DMS53 (cell line): ENCODE data around the gene TADA2B.
"Not testable (repeated sequence)": the region's sequence is repeated elsewhere in the genome, so short reads cannot be mapped to it uniquely, and the experiment has no call there.

Experiments used
- DNase-seq: peaks from one replicate; lab custom pipeline; 2025; lab: John Stamatoyannopoulos, UW

The TADA2B gene

DNA sequence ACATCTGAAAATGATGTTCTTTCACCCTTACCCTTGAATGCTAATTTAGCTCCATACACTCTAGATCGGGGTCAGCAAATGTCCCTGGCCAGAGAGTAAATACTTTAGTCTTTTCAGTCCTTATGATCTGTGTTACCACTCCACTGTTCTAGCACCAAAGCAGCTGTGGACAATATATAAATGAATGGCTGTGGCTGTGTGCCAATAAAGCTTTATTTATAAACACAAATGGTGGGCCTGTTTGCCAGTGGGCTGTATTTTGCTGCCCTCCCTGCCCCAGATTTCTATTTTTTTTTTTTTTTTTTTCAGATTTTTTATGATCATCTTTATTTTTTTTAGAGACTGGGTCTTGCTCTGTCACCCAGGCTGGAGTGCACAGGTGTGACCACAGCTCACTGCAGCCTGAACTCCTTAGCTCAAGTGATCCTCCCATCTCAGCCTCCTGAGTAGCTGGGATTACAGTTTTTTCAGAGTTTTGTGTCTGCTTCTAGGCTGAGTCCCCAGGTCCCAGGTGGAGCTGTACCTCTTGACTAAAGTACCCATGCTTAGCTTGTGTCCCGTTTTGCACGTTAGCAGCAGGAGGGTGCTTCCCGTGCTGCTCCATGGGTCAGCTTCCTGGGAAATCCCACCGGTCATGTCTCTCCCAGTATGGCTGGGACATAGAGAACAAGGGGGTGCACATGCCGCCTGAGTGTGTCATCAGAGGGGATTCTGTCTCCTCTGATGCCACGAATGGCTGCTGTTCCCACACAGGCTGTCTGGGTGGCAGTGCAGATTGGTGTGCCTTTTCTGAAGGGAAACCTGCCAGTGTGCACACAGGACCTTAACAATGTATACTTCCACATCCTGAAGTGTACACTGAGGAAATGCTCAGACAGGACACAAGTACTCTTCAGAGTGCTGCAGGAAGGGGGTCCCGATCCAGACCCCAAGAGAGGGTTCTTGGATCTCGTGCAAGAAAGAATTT lies 40.7 kb downstream of the TADA2B start:
- DNase-seq, result no peak

- DNase-seq, result not testable (repeated sequence)
Measured at GRCh38 chr4:7084564-7084961, 41.4 kb downstream of the TADA2B start.

DNA sequence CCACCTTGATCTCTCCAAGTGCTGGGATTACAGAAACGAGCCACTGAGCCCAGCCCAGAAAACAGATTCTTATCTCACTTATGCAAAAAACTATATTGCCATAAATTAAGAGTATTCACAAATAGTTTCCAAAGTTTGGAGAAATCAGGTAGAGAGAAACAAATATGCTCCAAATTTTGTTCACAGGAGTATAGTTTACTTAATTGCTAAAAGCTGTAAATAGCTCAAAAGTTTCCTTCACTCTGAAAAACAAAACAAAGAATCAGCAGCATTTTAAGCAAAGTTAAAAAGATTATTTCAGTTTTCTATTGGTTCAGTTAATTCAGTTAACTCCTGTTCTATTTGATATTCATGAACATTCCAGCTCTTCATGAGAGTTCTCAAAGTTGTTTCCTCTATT lies 43.2 kb downstream of the TADA2B start:
- DNase-seq, result no peak

- DNase-seq, result no peak
Measured at GRCh38 chr4:7087036-7087435, 43.9 kb downstream of the TADA2B start.

DNA sequence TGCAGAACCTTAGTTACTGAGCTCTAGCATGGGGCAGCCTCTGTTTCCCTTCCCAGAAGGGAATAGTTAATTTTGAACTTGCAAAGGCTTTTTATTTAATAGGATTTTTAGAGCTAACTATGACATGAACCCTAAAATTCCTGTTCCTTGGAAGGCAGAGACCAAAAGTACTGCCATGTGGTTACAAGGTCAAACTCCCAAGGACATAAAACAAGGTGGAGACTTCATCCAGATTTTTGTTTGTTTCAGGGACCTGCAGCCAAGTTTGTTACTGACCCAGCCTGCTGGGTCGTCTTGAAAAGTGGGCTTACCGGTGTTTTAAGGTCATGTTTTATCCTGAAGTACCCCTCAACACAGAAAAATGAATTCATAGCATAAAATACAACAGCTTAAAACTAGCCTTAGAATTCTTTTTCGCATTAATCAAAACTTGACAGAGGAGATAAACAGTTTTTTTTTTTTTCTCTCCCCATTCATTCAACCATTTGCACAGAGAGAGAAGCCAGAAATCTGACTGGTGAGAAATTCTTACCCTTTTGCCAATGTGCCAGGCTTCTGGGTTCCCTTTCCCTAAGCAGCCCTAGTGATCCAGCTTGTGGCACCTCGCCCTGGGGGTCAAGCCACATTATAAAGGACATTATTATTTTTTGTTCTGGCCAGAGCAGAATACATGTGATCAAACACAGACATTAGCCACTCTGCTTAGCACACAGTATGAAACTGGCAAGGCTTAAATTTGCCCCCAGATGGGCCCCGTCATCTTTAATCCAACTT lies 46.2 kb downstream of the TADA2B start:
- no peak for DNase-seq

- no peak for DNase-seq
Measured at GRCh38 chr4:7092026-7092425, 48.9 kb downstream of the TADA2B start.

- no peak for DNase-seq
Measured at GRCh38 chr4:7094916-7095315, 51.7 kb downstream of the TADA2B start.

DNA sequence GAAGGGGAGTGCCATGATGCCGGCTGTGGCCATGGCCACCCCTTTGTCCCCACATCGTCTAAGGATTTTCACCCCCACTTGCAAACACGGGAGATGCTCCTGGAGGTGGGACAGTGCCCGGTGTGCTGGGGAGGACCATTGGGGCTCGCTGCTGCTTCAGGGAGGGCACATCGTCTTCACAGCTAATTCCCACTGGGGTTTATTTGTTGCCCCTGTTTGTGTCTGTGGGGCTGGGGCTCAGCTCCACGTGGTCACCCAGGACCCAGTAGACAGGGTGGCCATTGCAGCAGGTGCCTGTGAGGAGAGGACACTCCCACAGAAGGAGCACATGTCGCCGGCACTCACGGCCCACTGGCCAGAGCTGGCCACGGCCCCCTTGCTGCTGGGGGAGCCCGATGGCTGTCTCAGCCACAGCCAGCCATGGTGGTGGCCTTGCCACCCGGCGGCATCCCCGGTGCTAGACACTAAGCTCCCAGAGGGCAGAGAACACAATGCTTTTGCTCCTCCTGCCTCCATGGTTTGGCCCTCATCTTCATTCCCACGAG lies 52.5 kb downstream of the TADA2B start:
- DNase-seq, result no peak

GRCh38 chr4:7096236-7096635 lies 53.1 kb downstream of the TADA2B start:
- no peak for DNase-seq

- peak; percentile 90 for DNase-seq
Measured at GRCh38 chr4:7101692-7102515, 58.7 kb downstream of the TADA2B start.

- DNase-seq, result not testable (repeated sequence)
Measured at GRCh38 chr4:7102516-7102909, 59.3 kb downstream of the TADA2B start.

DNA sequence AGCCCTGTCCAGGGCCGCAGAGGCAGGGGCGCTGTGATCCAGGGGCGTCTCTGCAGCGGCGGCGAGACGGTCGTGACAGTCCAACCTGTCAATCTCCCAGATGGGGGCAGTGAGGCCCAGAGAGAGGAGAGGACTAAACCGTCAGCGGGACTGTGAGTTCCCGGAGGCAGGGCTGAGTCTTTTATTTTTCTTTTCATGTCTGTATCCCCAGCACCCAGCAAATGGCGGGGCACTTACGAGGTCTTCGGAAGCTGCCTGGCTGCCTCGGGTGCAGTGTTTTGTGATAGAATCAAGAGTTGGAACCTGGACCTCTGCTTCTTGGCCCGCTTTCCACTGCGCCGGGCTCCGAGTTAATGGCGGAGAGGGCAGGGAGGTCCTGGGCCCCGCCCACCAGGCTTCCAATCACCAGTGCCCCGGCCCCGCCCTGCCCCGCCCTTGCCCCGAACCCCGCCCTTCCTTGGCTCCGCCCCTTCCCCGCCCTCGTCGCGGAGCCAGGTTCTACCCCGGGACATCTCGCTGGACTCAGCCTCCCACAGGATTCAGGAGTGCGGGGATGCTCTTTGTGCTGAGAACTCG lies 59.9 kb downstream of the TADA2B start:
- DNase-seq, result peak; percentile 94

- DNase-seq, result peak; percentile 94
Measured at GRCh38 chr4:7103607-7104365, 60.6 kb downstream of the TADA2B start.

- peak; percentile 43 for DNase-seq
Measured at GRCh38 chr4:7104366-7105031, 61.3 kb downstream of the TADA2B start.

DNA sequence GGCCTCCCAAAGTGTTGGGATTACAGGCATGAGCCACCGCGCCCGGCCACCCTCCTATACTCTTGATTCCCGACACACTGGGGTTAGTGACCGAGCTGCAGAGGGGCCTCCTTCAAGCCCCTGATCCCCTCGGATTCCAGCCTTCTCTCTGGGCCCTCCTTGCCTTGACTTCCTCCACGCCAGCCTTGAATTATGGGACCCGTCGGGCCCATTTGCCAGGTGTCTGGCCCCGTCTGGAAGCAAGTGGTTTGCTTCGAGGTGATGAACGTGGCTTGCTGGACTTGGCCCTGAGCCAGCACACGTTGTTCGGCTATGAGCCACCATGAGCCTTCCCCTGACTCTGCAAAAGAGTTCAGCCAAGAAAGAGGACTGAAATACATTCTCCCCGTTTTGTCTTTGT lies 62.1 kb downstream of the TADA2B start:
- DNase-seq, result peak; percentile 18

GRCh38 chr4:7107166-7107905 lies 64.2 kb downstream of the TADA2B start:
- DNase-seq, result no peak
